Rectal smooth muscle tissue (tissue), 1 donor: ENCODE data around the gene TFPT.

Source experiments
- H3K27ac ChIP-seq: one replicate; pipeline ENCODE4 v1.7.0; 2013; ENCODE audit warnings: low read depth, low read length, inconsistent platforms
- H3K27me3 ChIP-seq: one replicate; pipeline ENCODE4 v1.7.0; 2013; ENCODE audit warnings: low read length; ENCODE audit not compliant: control insufficient read depth, insufficient read depth
- H3K36me3 ChIP-seq: one replicate; pipeline ENCODE4 v1.7.0; 2013; ENCODE audit warnings: low read length; ENCODE audit not compliant: control insufficient read depth, insufficient read depth
- H3K4me1 ChIP-seq: one replicate; pipeline ENCODE4 v1.7.0; 2013; ENCODE audit warnings: low read length; ENCODE audit not compliant: control insufficient read depth, insufficient read depth
- H3K4me3 ChIP-seq: one replicate; pipeline ENCODE4 v1.7.0; 2013; ENCODE audit warnings: low read length
- H3K9ac ChIP-seq: one replicate; pipeline ENCODE4 v1.7.0; 2013; ENCODE audit warnings: low read length

Gene TFPT

DNA sequence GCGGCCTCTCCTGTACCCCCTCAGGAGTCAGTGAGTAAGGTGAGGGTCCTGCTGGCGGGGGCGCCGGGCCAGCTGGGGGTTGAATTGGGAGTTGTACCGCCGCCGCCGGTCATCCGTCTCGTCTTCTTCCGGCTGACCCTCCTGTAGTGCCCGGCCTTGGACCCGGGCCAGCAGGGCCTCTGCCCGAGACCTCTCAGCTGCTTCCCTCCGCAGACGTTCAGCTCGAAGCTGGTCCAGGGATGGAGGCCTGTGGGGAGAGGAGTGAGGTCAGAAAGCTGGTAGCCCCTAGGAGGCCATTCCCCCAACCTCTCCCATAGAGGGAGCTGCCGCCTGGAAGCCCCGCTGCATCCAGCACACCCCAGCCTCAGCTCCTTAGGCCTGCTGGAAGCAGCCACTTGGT lies 40.2 kb upstream of the TFPT start:
- Histone ChIP-seq H3K4me3 (no peak overlapping the region), H3K9ac (no peak overlapping the region), H3K27me3 (no peaks in the 10 kb centered on the region), H3K4me1 (peaks cover 14% of the 10 kb centered on the region), H3K36me3 (peaks cover 48% of the 10 kb centered on the region), H3K27ac (no peak overlapping the region)

DNA sequence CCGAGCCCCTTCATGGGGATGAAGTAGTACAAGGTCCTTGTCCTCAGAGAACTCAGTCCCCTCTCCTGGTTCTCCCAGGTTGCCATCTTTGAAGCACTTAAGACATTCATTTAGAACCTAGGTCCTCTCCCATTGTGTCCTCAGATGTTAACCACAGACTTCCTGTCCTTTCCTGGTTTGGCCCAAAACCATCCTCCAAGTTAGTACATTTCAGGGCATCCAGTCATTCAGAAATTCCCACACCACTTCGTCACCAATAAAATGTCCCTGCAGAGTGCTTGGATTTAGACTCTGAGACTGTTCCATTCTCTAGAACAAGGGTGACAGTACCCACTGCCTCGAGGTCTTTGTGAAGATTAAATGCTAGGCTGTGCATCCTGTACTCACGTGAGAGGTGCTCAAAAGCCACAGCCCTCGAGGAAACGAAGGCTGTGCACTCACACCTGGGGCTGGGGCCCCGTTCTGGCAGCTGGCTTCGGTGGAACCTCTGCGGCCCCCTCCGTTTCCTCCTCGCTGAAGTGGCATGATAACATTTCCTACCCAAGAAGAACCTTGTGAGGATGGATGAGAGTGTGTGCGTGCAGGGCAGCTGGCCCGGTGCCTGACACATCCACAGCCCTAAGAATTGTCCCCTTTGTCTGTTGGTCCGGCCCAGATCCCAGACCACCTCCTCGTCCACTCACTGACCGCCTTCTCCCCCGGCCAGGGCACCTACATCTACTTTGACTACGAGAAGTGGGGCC lies 39.3 kb upstream of the TFPT start:
- peaks cover 53% of the 10 kb centered on the region for H3K36me3 ChIP-seq

DNA sequence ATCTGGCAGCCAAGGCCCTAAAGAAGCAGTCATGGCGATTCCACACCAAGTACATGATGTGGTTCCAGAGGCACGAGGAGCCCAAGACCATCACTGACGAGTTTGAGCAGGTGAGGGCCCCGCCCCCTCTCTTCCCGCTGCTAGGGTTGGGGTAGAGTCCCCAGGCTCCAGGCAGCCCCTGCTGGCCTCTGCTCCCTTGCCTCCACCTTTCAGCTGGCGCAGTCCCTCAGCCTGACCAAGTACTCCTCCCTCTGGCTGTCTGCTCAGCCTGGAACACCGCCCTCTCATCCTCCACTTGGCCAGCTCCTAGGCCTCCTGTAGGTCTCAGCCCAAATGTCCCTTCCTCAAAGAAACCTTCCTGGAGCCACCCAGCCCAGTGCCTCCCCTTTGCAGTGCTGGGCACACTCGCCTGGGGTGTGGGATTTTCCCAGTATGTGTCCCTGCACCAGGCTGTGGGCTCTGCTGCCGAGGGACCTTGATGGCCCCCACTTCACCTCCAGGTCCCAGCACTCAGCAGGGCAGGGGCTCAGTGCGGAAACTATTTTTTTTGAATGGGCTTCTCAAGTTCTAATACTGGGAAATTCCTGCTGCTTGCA lies 38.4 kb upstream of the TFPT start:
- H3K9ac ChIP-seq: no peak overlapping the region
- H3K36me3 ChIP-seq: peaks cover 62% of the 10 kb centered on the region
- H3K4me1 ChIP-seq: peaks cover 5% of the 10 kb centered on the region
- no peak overlapping the region for H3K4me3 ChIP-seq
- no peak overlapping the region for H3K27ac ChIP-seq
- H3K27me3 ChIP-seq: no peaks in the 10 kb centered on the region

More for the DNA sequence above, 39.3 kb upstream of the TFPT start:
- Histone ChIP-seq H3K27me3 (no peaks in the 10 kb centered on the region), H3K9ac (no peak overlapping the region), H3K4me1 (peaks cover 8% of the 10 kb centered on the region), H3K27ac (no peak overlapping the region), H3K4me3 (no peak overlapping the region)

DNA sequence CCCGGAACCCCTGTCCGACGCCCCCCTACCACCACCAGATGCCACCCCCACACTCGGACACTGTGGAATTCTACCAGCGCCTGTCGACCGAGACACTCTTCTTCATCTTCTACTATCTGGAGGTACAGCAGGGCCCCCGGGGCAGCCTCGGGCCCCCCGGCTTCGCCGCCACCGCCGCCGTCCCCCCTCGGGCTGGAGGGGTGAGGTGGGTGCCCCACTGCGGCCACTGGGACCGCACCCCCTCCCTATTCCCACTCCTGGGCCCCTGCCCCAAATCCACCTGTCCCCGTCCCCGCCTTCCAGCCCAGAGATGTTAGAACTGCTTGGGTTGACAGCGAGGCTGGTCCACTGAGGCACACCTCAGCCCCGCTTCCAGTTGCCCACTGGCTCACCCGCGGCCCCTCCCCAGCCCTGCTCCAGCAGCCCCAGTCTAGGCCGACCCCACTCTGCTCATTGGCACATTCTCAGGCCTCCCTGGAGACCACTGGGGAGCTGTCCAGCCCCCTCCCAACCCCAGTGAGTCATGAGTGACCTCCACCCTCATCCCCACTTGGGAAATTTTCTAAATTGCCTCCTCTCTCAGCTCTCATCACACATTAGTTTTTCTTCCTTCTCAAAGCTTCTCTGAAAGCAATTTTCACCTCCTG lies 37.5 kb upstream of the TFPT start:
- Histone ChIP-seq H3K36me3 (peaks cover 63% of the 10 kb centered on the region), H3K27ac (no peak overlapping the region), H3K4me3 (no peak overlapping the region), H3K4me1 (no peaks in the 10 kb centered on the region), H3K9ac (no peak overlapping the region), H3K27me3 (no peaks in the 10 kb centered on the region)

DNA sequence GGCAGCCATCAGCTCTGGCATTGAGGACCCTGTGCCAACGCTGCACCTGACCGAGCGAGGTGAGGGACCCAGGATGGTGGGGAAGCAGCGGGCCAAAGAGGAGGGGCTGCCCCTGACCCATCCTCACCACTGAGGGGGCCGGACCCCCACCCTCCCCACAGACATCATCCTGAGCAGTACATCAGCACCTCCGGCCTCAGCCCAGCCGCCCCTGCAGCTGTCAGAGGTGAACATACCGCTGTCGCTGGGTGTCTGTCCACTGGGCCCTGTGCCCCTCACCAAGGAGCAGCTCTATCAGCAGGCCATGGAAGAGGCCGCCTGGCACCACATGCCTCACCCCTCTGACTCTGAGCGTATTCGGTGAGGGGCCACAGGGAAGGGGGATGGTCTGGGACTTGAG lies 36.8 kb upstream of the TFPT start:
- Histone ChIP-seq H3K36me3 (peaks cover 68% of the 10 kb centered on the region), H3K27me3 (no peaks in the 10 kb centered on the region), H3K4me3 (no peak overlapping the region), H3K27ac (no peak overlapping the region), H3K9ac (no peak overlapping the region), H3K4me1 (no peaks in the 10 kb centered on the region)

GRCh38 chr19:54151362-54152035 lies 36.0 kb upstream of the TFPT start:
- Histone ChIP-seq H3K4me1 (no peaks in the 10 kb centered on the region), H3K4me3 (no peak overlapping the region), H3K36me3 (peaks cover 68% of the 10 kb centered on the region), H3K9ac (no peak overlapping the region), H3K27me3 (no peaks in the 10 kb centered on the region), H3K27ac (no peak overlapping the region)

DNA sequence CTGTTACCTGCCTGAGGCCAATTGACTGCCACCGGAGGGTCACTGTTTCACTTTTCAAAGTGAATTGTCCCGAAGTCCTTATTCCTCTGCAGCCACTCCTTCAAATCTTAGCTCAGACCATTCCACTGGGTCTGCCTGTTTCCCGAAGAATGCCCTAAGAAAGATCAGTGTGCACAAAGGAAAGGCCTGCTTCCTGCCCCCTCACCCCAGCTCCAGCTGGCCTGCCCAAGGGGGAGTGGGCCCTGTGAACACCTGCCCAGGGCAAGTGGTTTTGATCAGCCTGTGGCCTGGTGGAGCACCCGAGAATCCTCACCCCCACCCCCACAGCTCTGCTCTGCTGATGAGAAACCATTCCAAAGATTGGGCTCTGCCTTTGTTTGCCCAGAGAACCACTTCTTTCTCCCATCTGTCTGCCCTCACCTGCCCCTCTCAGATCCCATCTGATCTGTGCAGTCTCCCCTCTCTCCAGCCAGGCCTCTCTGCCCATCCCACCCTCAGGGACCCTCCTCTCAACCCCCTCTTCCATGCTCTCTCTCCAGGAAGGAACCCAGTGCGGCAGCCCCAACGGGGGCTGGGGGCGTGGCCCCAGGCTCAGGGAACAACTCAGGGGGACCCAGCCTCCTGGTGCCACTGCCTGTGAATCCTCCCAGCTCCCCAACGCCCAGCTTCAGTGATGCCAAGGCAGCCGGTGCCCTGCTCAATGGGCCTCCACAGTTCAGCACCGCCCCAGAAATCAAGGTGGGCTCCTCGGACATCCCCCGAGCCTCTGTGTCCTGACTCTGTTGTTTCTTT lies 33.8 kb upstream of the TFPT start:
- H3K4me3 ChIP-seq: no peak overlapping the region
- no peaks in the 10 kb centered on the region for H3K4me1 ChIP-seq
- no peak overlapping the region for H3K27ac ChIP-seq
- no peak overlapping the region for H3K9ac ChIP-seq
- no peaks in the 10 kb centered on the region for H3K27me3 ChIP-seq
- peaks cover 68% of the 10 kb centered on the region for H3K36me3 ChIP-seq

- Histone ChIP-seq H3K27me3 (no peaks in the 10 kb centered on the region), H3K27ac (no peak overlapping the region), H3K36me3 (peaks cover 72% of the 10 kb centered on the region), H3K4me1 (no peaks in the 10 kb centered on the region), H3K4me3 (no peak overlapping the region), H3K9ac (no peak overlapping the region)
Observed at GRCh38 chr19:54148158-54148557, 32.7 kb upstream of the TFPT start.

DNA sequence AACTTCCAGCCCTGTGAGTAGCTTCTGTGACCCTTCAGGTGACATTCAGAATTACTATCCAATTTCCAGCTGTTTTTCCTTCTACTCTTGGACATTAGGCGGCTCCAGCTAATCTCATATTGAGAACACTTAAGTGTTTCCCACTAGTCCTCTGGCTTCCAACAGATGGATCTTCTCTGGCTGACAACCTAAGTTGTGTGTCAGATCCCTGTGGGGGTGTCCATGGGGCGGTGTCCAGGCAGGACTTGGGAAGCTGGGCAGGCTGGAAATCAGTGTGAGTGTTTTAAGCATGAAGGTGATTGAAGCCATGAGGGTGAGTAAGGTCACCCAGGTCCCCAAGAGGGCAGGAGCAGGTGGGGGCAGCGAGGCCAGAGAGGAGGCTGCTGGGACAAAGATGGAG lies 32.2 kb upstream of the TFPT start:
- Histone ChIP-seq H3K36me3 (peaks cover 76% of the 10 kb centered on the region), H3K9ac (no peak overlapping the region), H3K4me1 (no peaks in the 10 kb centered on the region), H3K4me3 (no peak overlapping the region), H3K27ac (no peak overlapping the region), H3K27me3 (no peaks in the 10 kb centered on the region)

DNA sequence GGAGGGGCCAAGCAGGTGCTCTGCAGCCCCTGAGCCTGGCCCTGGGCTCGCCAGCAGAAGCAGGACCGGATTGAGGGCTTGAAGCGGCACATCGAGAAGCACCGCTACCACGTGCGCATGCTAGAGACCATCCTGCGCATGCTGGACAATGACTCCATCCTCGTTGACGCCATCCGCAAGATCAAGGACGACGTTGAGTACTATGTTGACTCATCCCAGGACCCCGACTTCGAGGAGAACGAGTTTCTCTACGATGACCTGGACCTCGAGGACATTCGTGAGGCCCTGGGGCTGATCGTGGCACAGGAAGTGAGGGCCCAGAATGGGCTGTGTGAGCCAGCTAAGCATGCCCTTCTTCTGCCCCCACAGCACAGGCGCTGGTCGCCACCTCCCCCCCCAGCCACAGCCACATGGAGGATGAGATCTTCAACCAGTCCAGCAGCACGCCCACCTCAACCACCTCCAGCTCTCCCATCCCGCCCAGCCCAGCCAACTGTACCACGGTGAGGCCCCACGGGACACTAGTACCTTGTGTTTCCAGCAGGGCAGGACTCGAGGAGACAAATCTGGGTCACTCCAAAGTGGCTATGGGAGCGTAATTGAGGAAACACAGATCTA lies 30.2 kb upstream of the TFPT start:
- no peak overlapping the region for H3K27ac ChIP-seq
- no peak overlapping the region for H3K9ac ChIP-seq
- H3K36me3 ChIP-seq: peaks cover 64% of the 10 kb centered on the region
- H3K4me3 ChIP-seq: no peak overlapping the region
- no peaks in the 10 kb centered on the region for H3K27me3 ChIP-seq
- H3K4me1 ChIP-seq: no peaks in the 10 kb centered on the region

DNA sequence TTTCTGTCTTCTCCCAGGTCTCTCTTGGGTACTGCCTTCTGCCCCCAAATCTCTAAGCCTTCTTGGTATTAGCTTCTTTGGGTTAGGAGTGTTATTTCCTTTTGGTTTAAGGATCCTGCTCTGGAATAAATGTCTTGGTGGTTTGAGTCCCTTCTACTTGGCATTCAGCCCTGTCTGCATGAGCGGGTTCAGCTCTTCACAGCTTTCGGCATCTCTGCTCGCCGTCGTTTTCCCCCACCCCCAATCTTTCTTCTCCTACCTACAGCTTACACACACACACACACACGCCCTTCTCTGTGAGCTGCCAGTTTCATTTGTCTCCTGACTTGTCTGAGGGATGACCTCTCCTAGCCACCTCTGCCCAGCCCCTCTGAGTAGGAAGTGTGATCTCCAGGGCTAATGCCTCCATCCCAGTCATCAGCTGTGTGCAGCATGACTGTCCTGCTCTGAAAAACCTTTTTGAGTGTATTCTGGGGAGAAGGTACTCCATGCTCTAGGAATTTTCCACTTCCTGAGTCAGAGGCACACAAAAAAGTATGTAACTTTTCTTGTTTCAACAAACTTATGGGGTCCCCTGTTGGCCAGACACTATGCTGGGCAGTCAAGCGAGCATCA lies 26.8 kb upstream of the TFPT start:
- peaks cover 4% of the 10 kb centered on the region for H3K4me1 ChIP-seq
- no peak overlapping the region for H3K9ac ChIP-seq
- no peak overlapping the region for H3K4me3 ChIP-seq
- no peaks in the 10 kb centered on the region for H3K27me3 ChIP-seq
- H3K36me3 ChIP-seq: peaks cover 41% of the 10 kb centered on the region
- no peak overlapping the region for H3K27ac ChIP-seq
